ENCODE measurements around the gene SH3BP4. TPM values are rescaled to one million over a fixed set of nuclear protein-coding genes. Genes with fewer than 3 reads are reported as not detected.

The SH3BP4 gene
- total RNA-seq, 1 experiment from 2014 or later: 93.8 TPM

GRCh38 chr2:234939996-234940395, 11.8 kb upstream of the SH3BP4 start:
- H3K9me3 ChIP-seq (ENCODE audit: control insufficient read depth, low read depth, low read length): no peaks in the 10 kb centered on the region
- H3K23me2 ChIP-seq (ENCODE audit: insufficient read length, low read depth, low read length, poor library complexity, severe bottlenecking): no peaks in the 10 kb centered on the region
- no peak overlapping the region for H2AFZ ChIP-seq (ENCODE audit: low read length)
- Mint-ChIP-seq H3K36me3 (ENCODE audit: insufficient read depth in 1 of 3, low read depth in 3 of 3) (peaks cover 0 to 5% (median 0%) of the 10 kb centered on the region in 3 experiments; a peak in 1 of 7 replicates), H3K9me3 (peaks cover 4 to 5% of the 10 kb centered on the region in 2 experiments; a peak in 4 of 5 replicates), H3K4me1 (peaks cover 12 to 20% of the 10 kb centered on the region in 2 experiments), H3K27ac (no peak overlapping the region), H3K27me3 (ENCODE audit: low read depth) (peaks cover 43% of the 10 kb centered on the region), H3K4me3 (no peak overlapping the region)
- no peak overlapping the region for H3K14ac ChIP-seq (ENCODE audit: insufficient read depth, low read length)
- H4K5ac ChIP-seq (ENCODE audit: insufficient read length, low read depth, low read length): no peak overlapping the region
- no peak overlapping the region for H4K91ac ChIP-seq (ENCODE audit: insufficient read length, low read depth, low read length)
- H3K4me1 ChIP-seq (ENCODE audit: insufficient read depth, low read length): no peaks in the 10 kb centered on the region
- no peak overlapping the region for H2BK5ac ChIP-seq (ENCODE audit: insufficient read length, low read length)
- H3T11ph ChIP-seq (ENCODE audit: low read length): no peak overlapping the region
- H2AK5ac ChIP-seq (ENCODE audit: insufficient read length, low read length): no peak overlapping the region
- H3K79me1 ChIP-seq (ENCODE audit: insufficient read depth, low read depth, low read length, poor library complexity, severe bottlenecking): no peaks in the 10 kb centered on the region
- TF ChIP-seq, protein P1, sequence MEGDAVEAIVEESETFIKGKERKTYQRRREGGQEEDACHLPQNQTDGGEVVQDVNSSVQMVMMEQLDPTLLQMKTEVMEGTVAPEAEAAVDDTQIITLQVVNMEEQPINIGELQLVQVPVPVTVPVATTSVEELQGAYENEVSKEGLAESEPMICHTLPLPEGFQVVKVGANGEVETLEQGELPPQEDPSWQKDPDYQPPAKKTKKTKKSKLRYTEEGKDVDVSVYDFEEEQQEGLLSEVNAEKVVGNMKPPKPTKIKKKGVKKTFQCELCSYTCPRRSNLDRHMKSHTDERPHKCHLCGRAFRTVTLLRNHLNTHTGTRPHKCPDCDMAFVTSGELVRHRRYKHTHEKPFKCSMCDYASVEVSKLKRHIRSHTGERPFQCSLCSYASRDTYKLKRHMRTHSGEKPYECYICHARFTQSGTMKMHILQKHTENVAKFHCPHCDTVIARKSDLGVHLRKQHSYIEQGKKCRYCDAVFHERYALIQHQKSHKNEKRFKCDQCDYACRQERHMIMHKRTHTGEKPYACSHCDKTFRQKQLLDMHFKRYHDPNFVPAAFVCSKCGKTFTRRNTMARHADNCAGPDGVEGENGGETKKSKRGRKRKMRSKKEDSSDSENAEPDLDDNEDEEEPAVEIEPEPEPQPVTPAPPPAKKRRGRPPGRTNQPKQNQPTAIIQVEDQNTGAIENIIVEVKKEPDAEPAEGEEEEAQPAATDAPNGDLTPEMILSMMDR (conservative IDR thresholded peaks at IDR 0.05): no peak
- H3K9ac ChIP-seq (ENCODE audit: extremely low read depth, insufficient read length, low read length): no peak overlapping the region
- no peak overlapping the region for H3K27ac ChIP-seq (ENCODE audit: insufficient read length, low read depth, low read length)
- H4K8ac ChIP-seq (replicated peaks; ENCODE audit: insufficient read length, low read depth, low read length): no peak overlapping the region
- H2BK12ac ChIP-seq (ENCODE audit: insufficient read length, low read depth, low read length): no peak overlapping the region
- H3K4me2 ChIP-seq (ENCODE audit: insufficient read depth, insufficient read length, low read length): no peak overlapping the region
- no peak overlapping the region for H2BK15ac ChIP-seq (ENCODE audit: low read depth, low read length)
- no peak for DNase-seq
- no peaks in the 10 kb centered on the region for H3K27me3 ChIP-seq (ENCODE audit: insufficient read depth, low read length)
- H2BK120ac ChIP-seq (ENCODE audit: low read depth, low read length, poor library complexity, severe bottlenecking): no peak overlapping the region
- no peaks in the 10 kb centered on the region for H3K79me2 ChIP-seq (ENCODE audit: insufficient read depth, low read length)
- H3K56ac ChIP-seq (ENCODE audit: insufficient read length, low read depth, low read length): no peak overlapping the region
- no peak overlapping the region for H2BK20ac ChIP-seq (ENCODE audit: low read depth, low read length, poor library complexity, severe bottlenecking)
- no CpG with 5 or more reads among the region's 5 CpGs for WGBS (ENCODE audit: extremely low coverage, insufficient read length, low lambda C conversion rate)
- no peaks in the 10 kb centered on the region for H4K20me1 ChIP-seq (ENCODE audit: control insufficient read depth, insufficient read depth, insufficient read length)
- H3K18ac ChIP-seq (ENCODE audit: insufficient read length, low read depth, low read length): no peak overlapping the region
- no peak overlapping the region for H3K4ac ChIP-seq (ENCODE audit: low read depth, low read length)
- no peak overlapping the region for H3K23ac ChIP-seq (ENCODE audit: insufficient read length, low read depth, low read length)
